Activated CD4-positive, alpha-beta memory T cell treated with anti-CD3 and anti-CD28 coated beads for 36 hours (primary cell): Measurements from ENCODE around the gene SLC4A4. TPM values are rescaled to one million over a fixed set of nuclear protein-coding genes. Genes with fewer than 3 reads are reported as not detected.

ENCODE experiments used
- CTCF ChIA-PET: fragments of 350-600 bp; sonication (Branson Sonifier 250); formaldehyde crosslinking; loops from one replicate; lab custom pipeline; 2021; ENCODE audit warnings: antibody characterized with exemption, inconsistent platforms; lab: Charles Lee
- POLR2A ChIA-PET: fragments of 350-600 bp; sonication (Branson Sonifier 250); formaldehyde crosslinking; loops from one replicate; lab custom pipeline; 2021; ENCODE audit warnings: antibody characterized with exemption; lab: Charles Lee
- DNase-seq: peaks from one replicate; pipeline ENCODE4 v3.0.0-alpha.2; 2020
- H3K27ac Mint-ChIP-seq: one replicate; pipeline ENCODE4 v1.8.0; 2021; ENCODE audit warnings: mixed read lengths
- H3K27me3 Mint-ChIP-seq: one replicate; pipeline ENCODE4 v1.8.0; 2021; ENCODE audit warnings: mixed read lengths
- H3K36me3 Mint-ChIP-seq: one replicate; pipeline ENCODE4 v1.8.0; 2021; ENCODE audit warnings: mixed read lengths
- H3K4me1 Mint-ChIP-seq: one replicate; pipeline ENCODE4 v1.8.0; 2021; ENCODE audit warnings: low read depth, mixed read lengths
- H3K4me3 Mint-ChIP-seq: one replicate; pipeline ENCODE4 v1.8.0; 2021; ENCODE audit warnings: mild to moderate bottlenecking, mixed read lengths
- H3K9me3 Mint-ChIP-seq: one replicate; pipeline ENCODE4 v1.8.0; 2021; ENCODE audit warnings: mixed read lengths
- intact Hi-C: fragments of 100-400 bp; cut with micrococcal nuclease; formaldehyde crosslinking; loops from one replicate; pipeline ENCODE4 v1.15.1; 2023
- total RNA-seq, 2 experiments: library from RNA; stranded (reverse); gene quantifications; one replicate each; pipeline ENCODE4 v1.2.3, GENCODE V29; 2021

SLC4A4 gene
- total RNA-seq, 2 experiments from 2014 or later: 0.43 to 0.51 TPM

- DNase-seq: no peak
- no peaks in the 10 kb centered on the region for H3K4me1 Mint-ChIP-seq
- intact Hi-C loops: no loop called here
- no peaks in the 10 kb centered on the region for H3K36me3 Mint-ChIP-seq
- ChIA-PET CTCF (no interaction called here), POLR2A (no interaction called here)
- no peak overlapping the region for H3K4me3 Mint-ChIP-seq
- H3K9me3 Mint-ChIP-seq: no peaks in the 10 kb centered on the region
- no peaks in the 10 kb centered on the region for H3K27me3 Mint-ChIP-seq
- H3K27ac Mint-ChIP-seq: no peak overlapping the region
Observed at GRCh38 chr4:71430609-71431008, 91.8 kb downstream of the SLC4A4 start.

DNA sequence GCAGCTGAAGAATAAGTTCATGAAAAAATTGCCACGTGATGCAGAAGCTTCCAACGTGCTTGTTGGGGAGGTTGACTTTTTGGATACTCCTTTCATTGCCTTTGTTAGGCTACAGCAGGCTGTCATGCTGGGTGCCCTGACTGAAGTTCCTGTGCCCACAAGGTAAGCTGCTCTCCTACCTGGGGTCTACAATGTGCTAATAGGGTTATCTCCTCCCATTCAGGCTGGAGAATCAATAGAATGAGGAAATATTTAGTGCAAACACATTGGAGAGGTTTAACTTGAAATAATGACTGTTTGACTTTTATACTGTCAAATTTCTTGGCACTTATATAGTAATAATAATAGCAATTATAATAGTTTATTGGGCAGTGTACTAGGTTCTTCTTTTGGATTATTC lies 101.8 kb downstream of the SLC4A4 start:
- H3K27me3 Mint-ChIP-seq: no peaks in the 10 kb centered on the region
- H3K9me3 Mint-ChIP-seq: no peaks in the 10 kb centered on the region
- intact Hi-C loops: no loop called here
- ChIA-PET POLR2A (no interaction called here), CTCF (no interaction called here)
- no peak overlapping the region for H3K27ac Mint-ChIP-seq
- no peak overlapping the region for H3K4me3 Mint-ChIP-seq
- no peak for DNase-seq
- no peaks in the 10 kb centered on the region for H3K36me3 Mint-ChIP-seq
- H3K4me1 Mint-ChIP-seq: no peaks in the 10 kb centered on the region

GRCh38 chr4:71441186-71442169 lies 102.7 kb downstream of the SLC4A4 start:
- ChIA-PET CTCF (no interaction called here), POLR2A (no interaction called here)
- intact Hi-C loops: no loop called here
- DNase-seq: no peak
- no peak overlapping the region for H3K27ac Mint-ChIP-seq
- peaks cover 2% of the 10 kb centered on the region for H3K27me3 Mint-ChIP-seq
- H3K36me3 Mint-ChIP-seq: no peaks in the 10 kb centered on the region
- H3K9me3 Mint-ChIP-seq: no peaks in the 10 kb centered on the region
- no peaks in the 10 kb centered on the region for H3K4me1 Mint-ChIP-seq
- H3K4me3 Mint-ChIP-seq: no peak overlapping the region

GRCh38 chr4:71442336-71442735 lies 103.5 kb downstream of the SLC4A4 start:
- ChIA-PET CTCF (no interaction called here), POLR2A (no interaction called here)
- no peak overlapping the region for H3K4me3 Mint-ChIP-seq
- no peak overlapping the region for H3K27ac Mint-ChIP-seq
- H3K27me3 Mint-ChIP-seq: peaks cover 2% of the 10 kb centered on the region
- intact Hi-C loops: no loop called here
- no peaks in the 10 kb centered on the region for H3K4me1 Mint-ChIP-seq
- H3K36me3 Mint-ChIP-seq: no peaks in the 10 kb centered on the region
- no peaks in the 10 kb centered on the region for H3K9me3 Mint-ChIP-seq
- DNase-seq: no peak

GRCh38 chr4:71444395-71444794 lies 105.6 kb downstream of the SLC4A4 start:
- no peaks in the 10 kb centered on the region for H3K4me1 Mint-ChIP-seq
- H3K9me3 Mint-ChIP-seq: no peaks in the 10 kb centered on the region
- H3K27me3 Mint-ChIP-seq: peaks cover 2% of the 10 kb centered on the region
- H3K4me3 Mint-ChIP-seq: no peak overlapping the region
- H3K36me3 Mint-ChIP-seq: no peaks in the 10 kb centered on the region
- DNase-seq: no peak
- H3K27ac Mint-ChIP-seq: no peak overlapping the region
- ChIA-PET POLR2A (no interaction called here), CTCF (no interaction called here)
- intact Hi-C loops: no loop called here

DNA sequence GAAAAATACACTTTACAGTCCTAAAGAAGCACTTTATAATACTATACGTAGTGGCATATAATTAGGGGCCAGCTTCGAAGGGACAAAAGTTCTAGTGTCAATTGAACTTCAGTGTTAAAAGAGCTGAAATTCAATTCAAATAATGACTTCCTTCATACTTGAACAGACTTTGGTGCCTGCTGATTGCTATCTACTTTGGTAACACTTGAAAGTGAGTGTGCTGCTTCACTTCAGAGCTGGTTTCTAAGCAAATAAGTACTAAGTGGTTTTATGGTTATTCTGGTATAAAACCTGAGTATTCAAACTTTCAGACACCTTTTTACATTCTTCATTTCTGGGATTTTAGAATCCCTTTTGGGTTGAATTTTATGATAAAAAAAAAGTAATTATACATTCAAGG lies 107.0 kb downstream of the SLC4A4 start:
- CTCF ChIA-PET: no interaction called here
- DNase-seq: no peak
- Mint-ChIP-seq H3K27me3 (peaks cover 2% of the 10 kb centered on the region), H3K36me3 (no peaks in the 10 kb centered on the region), H3K4me3 (no peak overlapping the region), H3K4me1 (no peaks in the 10 kb centered on the region), H3K9me3 (no peaks in the 10 kb centered on the region), H3K27ac (no peak overlapping the region)
- POLR2A ChIA-PET: no interaction called here
- intact Hi-C loops: no loop called here

GRCh38 chr4:71446479-71447081 lies 107.8 kb downstream of the SLC4A4 start:
- POLR2A ChIA-PET: no interaction called here
- H3K9me3 Mint-ChIP-seq: no peaks in the 10 kb centered on the region
- intact Hi-C loops: no loop called here
- H3K4me1 Mint-ChIP-seq: no peaks in the 10 kb centered on the region
- no peak for DNase-seq
- H3K4me3 Mint-ChIP-seq: no peak overlapping the region
- peaks cover 4% of the 10 kb centered on the region for H3K27me3 Mint-ChIP-seq
- CTCF ChIA-PET: no interaction called here
- no peaks in the 10 kb centered on the region for H3K36me3 Mint-ChIP-seq
- no peak overlapping the region for H3K27ac Mint-ChIP-seq

DNA sequence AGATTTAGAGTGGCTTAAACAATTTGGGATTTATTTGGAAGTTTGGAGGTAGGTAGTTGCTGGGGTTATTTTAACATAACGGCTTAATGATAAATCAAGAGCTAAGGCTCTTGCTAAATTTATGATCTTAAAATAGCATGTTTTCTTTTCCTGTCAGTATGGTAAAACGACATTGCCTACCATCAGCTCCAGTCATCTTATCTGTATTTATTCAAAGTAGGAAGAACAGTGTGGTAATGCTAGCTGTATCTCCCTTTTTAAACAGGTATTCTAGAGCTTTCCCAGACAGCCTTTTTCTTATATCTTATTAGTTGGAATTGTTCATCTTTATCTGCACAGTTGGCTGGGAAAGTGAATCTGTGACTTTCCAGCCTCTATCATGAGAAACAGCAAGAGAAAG lies 110.2 kb downstream of the SLC4A4 start:
- ChIA-PET CTCF (interaction anchor here (1.1 kb wide), 1 partner anchor 10 kb away, joined by 3 read pairs; no protein-coding TSS in a partner anchor), POLR2A (no interaction called here)
- peaks cover 6% of the 10 kb centered on the region for H3K27me3 Mint-ChIP-seq
- DNase-seq: no peak
- H3K4me1 Mint-ChIP-seq: no peaks in the 10 kb centered on the region
- H3K4me3 Mint-ChIP-seq: no peak overlapping the region
- no peaks in the 10 kb centered on the region for H3K36me3 Mint-ChIP-seq
- intact Hi-C loops: no loop called here
- H3K9me3 Mint-ChIP-seq: no peaks in the 10 kb centered on the region
- no peak overlapping the region for H3K27ac Mint-ChIP-seq

DNA sequence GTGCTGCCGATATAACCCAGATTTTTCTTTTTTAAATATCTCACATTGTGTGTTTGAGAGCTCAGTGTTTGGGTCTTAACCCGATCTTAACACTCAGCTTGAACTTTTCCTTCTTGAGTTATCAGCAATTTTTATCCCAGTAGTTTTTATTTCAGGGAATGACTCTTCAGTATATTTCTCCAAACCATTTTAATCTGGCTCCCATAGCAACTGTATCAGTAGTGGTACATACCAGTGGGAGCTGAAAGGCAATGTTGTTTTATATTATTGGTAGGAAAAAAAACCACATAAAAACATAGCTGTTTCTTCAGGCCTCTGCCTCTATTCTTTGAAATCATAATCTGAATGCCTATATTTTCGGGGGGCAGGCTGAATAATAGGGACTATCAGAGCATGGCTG lies 111.1 kb downstream of the SLC4A4 start:
- no peaks in the 10 kb centered on the region for H3K9me3 Mint-ChIP-seq
- POLR2A ChIA-PET: no interaction called here
- H3K36me3 Mint-ChIP-seq: no peaks in the 10 kb centered on the region
- CTCF ChIA-PET: no interaction called here
- no peaks in the 10 kb centered on the region for H3K4me1 Mint-ChIP-seq
- H3K4me3 Mint-ChIP-seq: no peak overlapping the region
- H3K27me3 Mint-ChIP-seq: peaks cover 6% of the 10 kb centered on the region
- intact Hi-C loops: no loop called here
- no peak for DNase-seq
- H3K27ac Mint-ChIP-seq: no peak overlapping the region

DNA sequence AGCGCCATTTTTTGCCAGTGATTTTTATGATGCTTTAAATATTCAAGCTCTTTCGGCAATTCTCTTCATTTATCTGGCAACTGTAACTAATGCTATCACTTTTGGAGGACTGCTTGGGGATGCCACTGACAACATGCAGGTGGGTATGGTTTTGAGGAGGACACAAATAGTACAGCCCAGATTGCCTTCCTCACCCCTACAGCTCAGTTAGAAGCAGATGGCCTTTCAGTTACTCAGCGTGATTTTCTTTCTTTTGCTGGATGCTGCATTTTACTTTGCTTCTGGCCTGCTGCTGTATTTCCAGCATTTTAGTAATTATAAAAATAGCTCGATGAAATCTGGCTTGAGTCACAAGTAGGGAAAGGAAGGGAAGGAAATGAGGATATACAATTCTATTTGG lies 114.7 kb downstream of the SLC4A4 start:
- POLR2A ChIA-PET: no interaction called here
- no peak overlapping the region for H3K4me3 Mint-ChIP-seq
- CTCF ChIA-PET: no interaction called here
- H3K27ac Mint-ChIP-seq: no peak overlapping the region
- H3K4me1 Mint-ChIP-seq: no peaks in the 10 kb centered on the region
- H3K36me3 Mint-ChIP-seq: no peaks in the 10 kb centered on the region
- H3K9me3 Mint-ChIP-seq: no peaks in the 10 kb centered on the region
- H3K27me3 Mint-ChIP-seq: peaks cover 4% of the 10 kb centered on the region
- intact Hi-C loops: no loop called here
- no peak for DNase-seq

- no peak for DNase-seq
- intact Hi-C loops: no loop called here
- Mint-ChIP-seq H3K4me3 (no peak overlapping the region), H3K36me3 (no peaks in the 10 kb centered on the region), H3K9me3 (no peaks in the 10 kb centered on the region), H3K27ac (no peak overlapping the region), H3K27me3 (peaks cover 2% of the 10 kb centered on the region), H3K4me1 (no peaks in the 10 kb centered on the region)
- ChIA-PET CTCF (no interaction called here), POLR2A (no interaction called here)
Observed at GRCh38 chr4:71456841-71457240, 118.0 kb downstream of the SLC4A4 start.

DNA sequence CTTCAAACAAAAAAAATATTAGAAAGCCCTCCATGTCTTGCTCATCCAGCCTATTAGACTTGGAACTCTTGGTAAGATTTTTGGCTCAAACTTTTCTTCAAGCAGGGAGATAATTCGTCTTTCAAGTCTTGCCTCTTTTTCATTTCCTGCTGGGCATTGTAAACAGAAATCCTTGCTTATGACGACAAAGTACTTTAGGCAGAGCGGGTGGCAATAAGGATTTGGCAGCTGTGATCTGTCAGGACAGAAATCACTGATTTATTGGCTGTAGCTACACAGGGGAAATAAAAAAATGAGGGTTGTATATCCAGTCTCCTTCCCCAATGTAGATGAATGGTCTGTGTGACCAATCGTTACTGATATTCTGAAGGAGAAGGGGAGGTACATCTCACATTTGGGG lies 121.6 kb downstream of the SLC4A4 start:
- Mint-ChIP-seq H3K36me3 (no peaks in the 10 kb centered on the region), H3K27ac (no peak overlapping the region), H3K27me3 (no peaks in the 10 kb centered on the region), H3K4me3 (no peak overlapping the region), H3K9me3 (no peaks in the 10 kb centered on the region), H3K4me1 (no peaks in the 10 kb centered on the region)
- POLR2A ChIA-PET: no interaction called here
- intact Hi-C loops: no loop called here
- no peak for DNase-seq
- CTCF ChIA-PET: no interaction called here

- Mint-ChIP-seq H3K27me3 (no peaks in the 10 kb centered on the region), H3K9me3 (no peaks in the 10 kb centered on the region), H3K27ac (no peak overlapping the region), H3K4me1 (no peaks in the 10 kb centered on the region), H3K4me3 (no peak overlapping the region), H3K36me3 (no peaks in the 10 kb centered on the region)
- intact Hi-C loops: no loop called here
- ChIA-PET CTCF (no interaction called here), POLR2A (no interaction called here)
- no peak for DNase-seq
Observed at GRCh38 chr4:71461422-71461821, 122.6 kb downstream of the SLC4A4 start.
